A549 (cell line): ENCODE data around the gene ZGLP1.

Experiments
- CTCF ChIP-seq: fragments of >200 bp; sonication (Bioruptor Twin); formaldehyde crosslinking; IDR thresholded peaks from 3 replicates; pipeline ENCODE4 v1.5.1; 2016
- E2F6 ChIP-seq: IDR thresholded peaks from 2 replicates; pipeline ENCODE4 v1.6.1; 2012; ENCODE audit warnings: low read depth, borderline replicate concordance
- FOSB ChIP-seq: fragments of 250-450 bp; sonication (Bioruptor Pico); IDR thresholded peaks from 2 replicates; pipeline ENCODE4 v1.5.0; 2020; ENCODE audit warnings: mild to moderate bottlenecking, moderate library complexity
- HMGXB4 ChIP-seq: fragments of 250-450 bp; sonication (Bioruptor Pico); IDR thresholded peaks from 2 replicates; pipeline ENCODE4 v1.5.0; 2021; ENCODE audit warnings: mild to moderate bottlenecking, moderate library complexity, borderline replicate concordance
- KDM5A ChIP-seq: fragments of 200-600 bp; sonication (generic); IDR thresholded peaks from 2 replicates; pipeline ENCODE4 v1.6.1; 2016; ENCODE audit warnings: antibody characterized with exemption, mild to moderate bottlenecking
- MAX ChIP-seq: IDR thresholded peaks from 2 replicates; pipeline ENCODE4 v1.6.1; 2012
- POLR2A ChIP-seq: IDR thresholded peaks from 2 replicates; pipeline ENCODE4 v1.6.1; 2012; ENCODE audit warnings: mild to moderate bottlenecking, low read length
- POLR2AphosphoS2 ChIP-seq: conservative IDR thresholded peaks from 2 replicates; pipeline ENCODE4 v1.6.1; 2012; ENCODE audit warnings: low read length, improper control_type of control experiment, inconsistent platforms

GRCh38 chr19:10353793-10354391 lies 44.3 kb upstream of the ZGLP1 start:
- TF ChIP-seq CTCF = no peak
- TF ChIP-seq HMGXB4 (CRISPR knock-in tag) = no peak
- TF ChIP-seq POLR2AphosphoS2 = no peak
- no peak for TF ChIP-seq MAX
- TF ChIP-seq FOSB = no peak
- no peak for TF ChIP-seq E2F6
- TF ChIP-seq POLR2A = no peak
- no peak for TF ChIP-seq KDM5A
